H1 (cell line): Measurements from ENCODE around the gene SLC8A3. TPM values are rescaled to one million over a fixed set of nuclear protein-coding genes. Genes with fewer than 3 reads are reported as not detected.

Experiments used
- GABPA ChIP-seq: IDR thresholded peaks from 2 replicates; pipeline ENCODE4 v1.6.1; 2011; ENCODE audit warnings: mild to moderate bottlenecking, low read length, moderate library complexity, borderline replicate concordance; ENCODE audit not compliant: insufficient read depth
- KDM5A ChIP-seq: fragments of 200-600 bp; IDR thresholded peaks from 2 replicates; pipeline ENCODE4 v1.7.1; 2012; ENCODE audit warnings: mild to moderate bottlenecking, low read length, inconsistent platforms, mixed read lengths
- NANOG ChIP-seq: IDR thresholded peaks from 2 replicates; pipeline ENCODE4 v1.6.1; 2011; ENCODE audit warnings: low read length, low read depth, mild to moderate bottlenecking, inconsistent platforms; ENCODE audit not compliant: insufficient read depth, poor library complexity, severe bottlenecking
- POLR2A ChIP-seq, 2 experiments: IDR thresholded peaks; 1 replicate in 1 of 2; 2 replicates in 1 of 2; pipeline ENCODE4 v1.6.1; 2011; ENCODE audit warnings: low read depth in 2 of 2, low read length in 2 of 2, mild to moderate bottlenecking in 2 of 2; ENCODE audit errors: control extremely low read depth in 1 of 2
- POU5F1 ChIP-seq: IDR thresholded peaks from 2 replicates; pipeline ENCODE4 v1.6.1; 2011; ENCODE audit warnings: low read depth, mild to moderate bottlenecking, low read length, moderate library complexity
- RBBP5 ChIP-seq: IDR thresholded peaks from 2 replicates; pipeline ENCODE4 v1.7.1; 2012; ENCODE audit warnings: low read depth, mild to moderate bottlenecking, inconsistent platforms, low read length, moderate library complexity, borderline replicate concordance
- SIRT6 ChIP-seq: IDR thresholded peaks from one replicate; pipeline ENCODE4 v1.7.1; 2012; ENCODE audit warnings: low read length, inconsistent platforms
- polyA plus RNA-seq, 7 experiments: library from polyadenylated mRNA; depleted of rRNA in 3 of 7; stranded (reverse) in 5 of 7; unstranded in 2 of 7; fragments of >200 nt in 5 of 7; fragments of 200-250 nt in 2 of 7; gene quantifications; 1 replicate in 5 of 7; 2 replicates in 1 of 7; 4 replicates in 1 of 7; pipeline versions ENCODE4 v1.2.1 to v1.2.3, GENCODE V29; 2011 to 2013; ENCODE audit warnings: missing spikeins in 2 of 7, mixed read lengths in 2 of 7
- total RNA-seq: library from RNA; stranded (reverse); fragmentation: NEBNext Ultra II Directional; extraction: Animal tissue kit (Norgen Biotek cat#: 25700); gene quantifications from 2 replicates; pipeline ENCODE4 v1.2.1, GENCODE V29; 2021
- TF ChIP-seq, protein P1 (sequence below): IDR thresholded peaks from 2 replicates; pipeline ENCODE4 v1.6.1; 2012; ENCODE audit warnings: low read length, inconsistent platforms

SLC8A3 gene
- total and polyA plus RNA-seq, 2 of the 8 experiments (the other 6 are each of a cell fraction or from before 2014, with no cell fraction given): 0.38 to 1.1 TPM

- TF ChIP-seq, protein P1, sequence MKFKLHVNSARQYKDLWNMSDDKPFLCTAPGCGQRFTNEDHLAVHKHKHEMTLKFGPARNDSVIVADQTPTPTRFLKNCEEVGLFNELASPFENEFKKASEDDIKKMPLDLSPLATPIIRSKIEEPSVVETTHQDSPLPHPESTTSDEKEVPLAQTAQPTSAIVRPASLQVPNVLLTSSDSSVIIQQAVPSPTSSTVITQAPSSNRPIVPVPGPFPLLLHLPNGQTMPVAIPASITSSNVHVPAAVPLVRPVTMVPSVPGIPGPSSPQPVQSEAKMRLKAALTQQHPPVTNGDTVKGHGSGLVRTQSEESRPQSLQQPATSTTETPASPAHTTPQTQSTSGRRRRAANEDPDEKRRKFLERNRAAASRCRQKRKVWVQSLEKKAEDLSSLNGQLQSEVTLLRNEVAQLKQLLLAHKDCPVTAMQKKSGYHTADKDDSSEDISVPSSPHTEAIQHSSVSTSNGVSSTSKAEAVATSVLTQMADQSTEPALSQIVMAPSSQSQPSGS: no peak
- no peak for TF ChIP-seq KDM5A
- TF ChIP-seq GABPA: no peak
- no peak for TF ChIP-seq SIRT6
- no peak for TF ChIP-seq NANOG
- no peak for TF ChIP-seq RBBP5
- TF ChIP-seq POLR2A (IDR thresholded peaks at IDR 0.05; ENCODE audit: control extremely low read depth in 1 of 2, low read depth in 2 of 2, low read length in 2 of 2): no peak
- TF ChIP-seq POU5F1: no peak
Observed at GRCh38 chr14:70093156-70093555, 95.6 kb downstream of the SLC8A3 start (continued).
